ENCODE results near the gene PPM1H.

- TF ChIP-seq, protein P1, sequence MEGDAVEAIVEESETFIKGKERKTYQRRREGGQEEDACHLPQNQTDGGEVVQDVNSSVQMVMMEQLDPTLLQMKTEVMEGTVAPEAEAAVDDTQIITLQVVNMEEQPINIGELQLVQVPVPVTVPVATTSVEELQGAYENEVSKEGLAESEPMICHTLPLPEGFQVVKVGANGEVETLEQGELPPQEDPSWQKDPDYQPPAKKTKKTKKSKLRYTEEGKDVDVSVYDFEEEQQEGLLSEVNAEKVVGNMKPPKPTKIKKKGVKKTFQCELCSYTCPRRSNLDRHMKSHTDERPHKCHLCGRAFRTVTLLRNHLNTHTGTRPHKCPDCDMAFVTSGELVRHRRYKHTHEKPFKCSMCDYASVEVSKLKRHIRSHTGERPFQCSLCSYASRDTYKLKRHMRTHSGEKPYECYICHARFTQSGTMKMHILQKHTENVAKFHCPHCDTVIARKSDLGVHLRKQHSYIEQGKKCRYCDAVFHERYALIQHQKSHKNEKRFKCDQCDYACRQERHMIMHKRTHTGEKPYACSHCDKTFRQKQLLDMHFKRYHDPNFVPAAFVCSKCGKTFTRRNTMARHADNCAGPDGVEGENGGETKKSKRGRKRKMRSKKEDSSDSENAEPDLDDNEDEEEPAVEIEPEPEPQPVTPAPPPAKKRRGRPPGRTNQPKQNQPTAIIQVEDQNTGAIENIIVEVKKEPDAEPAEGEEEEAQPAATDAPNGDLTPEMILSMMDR (IDR thresholded peaks at IDR 0.05; ENCODE audit: low read length), result no peak
- TF ChIP-seq EZH2 (IDR thresholded peaks at IDR 0.05; ENCODE audit: borderline replicate concordance, low read length), result no peak
Observed at GRCh38 chr12:62635649-62636048, 299.3 kb downstream of the PPM1H start.

All from OCI-LY1 (cell line).